CD4-positive, alpha-beta T cell treated with Interleukin-4 for 4 hours (primary cell): ENCODE data around the gene USP11.
"Not testable (repeated sequence)": the region's sequence is repeated elsewhere in the genome, so short reads cannot be mapped to it uniquely, and the experiment has no call there.

Experiments used
- DNase-seq: peaks from one replicate; pipeline ENCODE4 v3.0.0-alpha.2; 2020

USP11 gene

DNA sequence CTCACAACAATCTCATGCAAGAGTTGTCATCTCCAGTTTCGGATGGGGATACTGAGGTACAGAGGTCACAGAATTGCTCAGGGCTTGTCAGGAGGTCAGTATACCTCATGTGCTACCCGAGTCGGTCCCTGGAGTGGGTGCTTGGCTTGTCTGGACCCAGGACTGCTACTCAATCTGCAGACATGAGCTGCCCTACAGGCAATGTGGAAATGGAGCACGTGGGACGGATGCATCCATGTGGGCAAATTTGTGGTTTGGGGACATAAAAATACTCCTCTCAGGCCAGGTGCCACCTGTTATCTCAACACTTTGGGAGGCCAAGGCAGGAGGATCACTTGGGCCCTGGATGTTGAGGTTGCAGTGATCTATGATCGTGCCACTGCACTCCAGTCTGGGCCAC, 15.8 kb downstream of the USP11 start:
- no peak for DNase-seq

DNA sequence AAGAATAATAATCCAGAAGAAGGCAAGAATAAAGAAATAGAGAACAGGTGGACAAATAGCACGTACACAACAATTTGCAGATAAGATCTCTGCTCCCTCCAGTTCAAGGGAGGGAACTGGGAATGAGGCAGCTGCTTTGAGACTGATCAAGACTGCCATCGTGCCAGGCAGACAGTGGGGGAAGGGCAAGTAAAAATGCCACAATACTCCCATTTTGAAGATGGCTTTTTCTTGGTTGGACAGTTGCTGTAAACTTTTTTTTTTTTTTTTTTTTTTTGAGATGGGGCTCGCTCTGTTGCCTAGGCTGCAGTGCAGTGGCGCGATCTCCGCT, 17.2 kb downstream of the USP11 start:
- no peak for DNase-seq

GRCh38 chrX:47257620-47258019, 24.8 kb downstream of the USP11 start:
- DNase-seq: not testable (repeated sequence)

DNA sequence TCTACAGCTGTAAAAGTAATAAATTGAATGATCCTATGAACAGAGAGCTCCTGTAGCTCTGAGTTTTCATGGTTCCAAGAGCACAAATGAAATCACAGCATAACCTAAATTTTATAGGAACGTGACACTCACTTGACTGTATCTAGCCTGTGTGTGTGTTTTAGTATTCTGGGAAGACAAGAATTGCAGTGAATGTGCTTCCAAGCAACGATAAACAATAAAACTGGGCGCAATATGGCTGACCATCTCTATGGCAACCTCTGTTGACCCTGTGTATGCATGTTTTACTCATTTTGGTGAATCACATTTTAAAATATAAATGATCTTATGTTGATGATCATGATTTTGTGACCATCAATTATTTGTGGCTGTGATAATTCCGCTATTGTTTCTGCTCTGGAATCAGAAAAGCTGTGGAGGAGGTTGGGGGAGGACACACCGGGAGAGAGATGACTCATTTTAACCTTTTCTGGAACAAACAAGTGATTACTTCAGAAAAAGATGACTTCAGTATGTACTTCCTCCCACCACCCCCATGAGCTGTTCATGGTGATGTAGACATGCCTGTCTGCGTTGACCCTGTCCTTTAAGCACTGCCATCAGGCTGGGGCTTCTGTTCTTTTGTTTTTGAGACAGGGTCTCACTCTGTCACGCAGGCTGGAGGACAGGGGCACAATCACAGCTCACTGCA, 31.8 kb downstream of the USP11 start:
- no peak for DNase-seq

DNA sequence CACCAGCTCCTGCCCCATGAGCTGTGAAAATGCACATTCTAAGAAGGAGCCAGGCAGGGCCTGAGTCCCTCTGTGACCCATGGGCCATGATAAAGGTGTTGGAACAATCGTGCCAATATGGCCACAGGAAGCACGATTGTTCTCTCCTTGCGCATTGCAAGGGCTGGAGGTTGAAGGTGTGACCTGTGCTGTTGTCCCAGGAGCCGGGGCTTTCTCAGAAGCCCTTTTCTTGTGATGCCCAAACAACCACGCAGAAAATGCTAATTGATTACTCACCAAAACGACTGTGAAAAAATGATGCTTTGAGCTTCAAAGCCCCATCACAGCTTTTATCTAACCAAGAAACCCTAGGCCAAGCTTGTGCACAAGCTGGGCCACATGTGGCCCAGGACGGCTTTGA, 33.8 kb downstream of the USP11 start:
- no peak for DNase-seq

DNA sequence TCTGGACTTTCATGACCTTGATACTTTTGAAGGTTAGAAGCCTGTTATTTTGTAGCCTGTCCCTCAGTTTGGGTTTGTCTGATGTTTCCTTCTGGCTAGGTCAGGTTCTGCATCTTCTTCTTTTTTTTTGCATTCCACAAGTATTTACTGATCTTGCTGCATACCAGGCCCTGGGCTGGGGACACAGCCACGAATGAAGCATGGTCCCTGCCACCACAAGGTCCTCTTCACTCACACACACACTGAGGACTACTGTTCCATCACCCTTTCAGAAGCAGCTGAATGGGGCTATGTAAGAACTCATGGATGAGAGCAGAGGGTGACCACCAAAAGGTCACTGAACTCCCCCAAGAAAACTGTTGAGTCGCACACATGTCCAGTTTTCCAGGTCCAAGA, 39.2 kb downstream of the USP11 start:
- DNase-seq: no peak

DNA sequence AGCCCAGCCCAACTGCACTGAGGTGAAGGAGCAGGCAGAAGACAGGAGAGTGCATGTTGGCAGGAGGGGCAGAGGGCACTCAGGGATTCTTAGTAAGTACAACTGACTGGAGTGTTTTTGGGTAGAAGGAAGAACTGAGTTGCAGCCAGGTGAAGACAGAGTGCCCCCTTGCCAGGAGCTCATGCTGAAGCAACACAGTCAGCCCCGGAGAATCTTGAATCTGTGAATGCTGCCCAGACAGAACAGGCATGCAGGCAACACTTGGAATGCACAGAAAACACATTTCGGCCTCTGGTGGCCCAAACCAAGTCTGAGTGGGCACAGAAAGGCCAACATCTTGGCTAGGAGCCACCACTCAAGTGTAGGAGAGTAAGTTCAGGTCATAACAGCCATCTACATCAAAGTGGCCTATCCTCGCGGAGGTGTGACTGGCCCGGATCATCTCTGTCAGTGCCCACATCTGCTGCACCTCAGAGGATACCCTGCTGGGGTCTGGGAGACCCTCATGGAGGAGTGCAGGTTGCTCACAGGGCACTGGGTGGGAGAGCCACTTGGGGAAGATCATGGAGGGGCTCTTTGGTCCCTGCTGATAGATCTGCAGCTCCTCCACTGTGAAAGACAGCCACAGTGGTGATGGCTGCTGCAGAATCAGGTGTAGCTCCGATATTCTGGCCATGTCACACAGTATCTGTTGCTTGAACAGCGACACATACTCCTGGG, 40.4 kb downstream of the USP11 start:
- DNase-seq: no peak

- DNase-seq: no peak
These were observed 45.9 kb downstream of the USP11 start for GRCh38 chrX:47278691-47279090.

DNA sequence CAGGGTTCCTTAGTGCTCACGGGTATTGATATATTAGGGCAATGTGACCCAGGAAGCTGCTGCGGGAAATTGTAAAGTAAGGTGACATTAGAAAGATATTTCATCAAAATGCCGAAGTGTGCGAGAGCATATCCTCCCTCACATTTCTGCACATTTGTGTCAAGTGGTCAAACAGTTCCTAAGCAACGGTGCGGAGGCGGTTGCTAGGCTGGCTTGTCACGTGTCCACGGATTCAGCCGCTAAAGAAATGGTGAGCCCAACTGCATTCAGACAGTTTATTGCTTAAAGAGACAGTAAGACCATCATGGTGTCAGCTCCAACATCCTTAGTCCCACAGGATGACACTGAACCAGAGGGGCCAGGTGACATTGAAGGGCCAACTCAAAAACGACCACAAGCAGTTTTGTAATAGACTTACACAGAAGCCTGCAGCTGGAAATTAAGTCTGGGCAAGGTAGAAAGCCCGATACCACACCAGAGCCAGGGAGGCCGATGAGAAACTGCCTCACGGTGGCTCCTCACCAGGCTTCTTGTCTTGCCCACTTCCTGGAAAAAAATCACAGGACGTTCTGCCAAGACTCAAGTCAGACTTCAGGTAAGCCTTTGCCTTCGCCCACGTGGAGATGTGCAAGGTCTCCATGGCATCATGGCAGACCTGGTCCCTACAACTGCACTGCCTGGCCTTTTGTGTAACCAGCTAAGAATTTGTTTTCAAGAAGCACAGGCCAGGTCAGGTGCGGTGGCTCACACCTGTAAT, 50.4 kb downstream of the USP11 start:
- DNase-seq: no peak

DNA sequence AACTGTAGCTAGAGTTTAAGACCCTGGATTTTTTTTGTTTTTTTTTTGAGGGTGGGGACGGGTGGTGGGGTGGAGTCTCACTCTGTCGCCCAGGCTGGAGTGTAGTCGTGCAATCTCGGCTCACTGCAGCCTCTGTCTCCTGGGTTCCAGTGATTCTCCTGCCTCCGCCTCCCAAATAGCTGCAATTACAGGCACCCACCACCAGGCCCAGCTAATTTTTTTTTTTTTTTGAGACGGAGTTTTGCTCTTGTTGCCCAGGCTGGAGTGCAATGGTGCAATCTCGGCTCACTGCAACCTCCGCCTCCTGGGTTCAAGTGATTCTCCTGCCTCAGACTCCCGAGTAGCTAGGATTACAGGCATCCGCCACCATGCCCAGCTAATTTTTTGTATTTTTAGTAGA, 51.8 kb downstream of the USP11 start:
- DNase-seq: not testable (repeated sequence)

GRCh38 chrX:47285836-47286320, 53.1 kb downstream of the USP11 start:
- no peak for DNase-seq

DNA sequence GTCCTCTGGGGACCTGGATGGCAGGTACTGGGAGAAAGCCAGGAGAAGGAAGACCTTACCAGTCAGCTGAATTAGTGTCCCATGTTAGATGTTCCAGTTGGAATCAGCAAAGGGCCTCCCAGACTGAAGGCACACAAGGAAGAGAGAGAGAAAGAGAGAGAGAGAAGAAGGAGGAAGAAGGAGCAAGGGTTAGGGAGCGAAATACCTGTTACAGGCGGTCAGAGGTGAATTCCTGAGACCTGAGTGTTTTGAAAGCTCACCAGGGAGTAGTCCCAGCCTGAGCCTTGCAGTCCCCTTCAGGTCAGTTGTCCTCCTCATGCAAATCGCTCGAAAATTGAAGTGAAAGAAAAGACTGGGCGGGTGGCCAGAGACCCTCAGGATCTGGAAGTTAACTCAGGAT, 60.3 kb downstream of the USP11 start:
- DNase-seq: no peak

GRCh38 chrX:47296766-47297365, 64.1 kb downstream of the USP11 start:
- DNase-seq: no peak

GRCh38 chrX:47297874-47298273, 65.1 kb downstream of the USP11 start:
- no peak for DNase-seq
